ENCODE data around the gene MESD.
A peak's percentile ranks its signal among the peaks of the same experiment; 100 is the strongest.

Gene MESD

GRCh38 chr15:80913541-80913940 lies 76.1 kb downstream of the MESD start:
- DNase-seq (ENCODE audit: insufficient read length, low spot score) (no peak), FAIRE-seq (no peak)

GRCh38 chr15:80912673-80913072 lies 76.9 kb downstream of the MESD start:
- no peak for FAIRE-seq
- DNase-seq (ENCODE audit: insufficient read length, low spot score) = no peak

- FAIRE-seq (no peak), DNase-seq (ENCODE audit: insufficient read length, low spot score) (no peak)
Measured at GRCh38 chr15:80911821-80912220, 77.8 kb downstream of the MESD start.

GRCh38 chr15:80906159-80906766 lies 83.4 kb downstream of the MESD start:
- FAIRE-seq (no peak), DNase-seq (ENCODE audit: insufficient read length, low spot score) (peak; percentile 69)

GRCh38 chr15:80904998-80905397 lies 84.6 kb downstream of the MESD start:
- no peak for DNase-seq (ENCODE audit: insufficient read length, low spot score)
- FAIRE-seq = no peak

GRCh38 chr15:80902298-80902801 lies 87.3 kb downstream of the MESD start:
- FAIRE-seq (no peak), DNase-seq (ENCODE audit: insufficient read length, low spot score) (no peak)

GRCh38 chr15:80898040-80898439 lies 91.6 kb downstream of the MESD start:
- FAIRE-seq (no peak), DNase-seq (ENCODE audit: insufficient read length, low spot score) (no peak)

Data from HTR-8/SVneo (cell line).